Neural progenitor cell (in vitro differentiated cells): Measurements from ENCODE around the gene ZBTB20. TPM values are rescaled to one million over a fixed set of nuclear protein-coding genes. Genes with fewer than 3 reads are reported as not detected.

Experiments
- DNase-seq: peaks from one replicate; pipeline ENCODE4 v3.0.0-alpha.2; 2016; ENCODE audit warnings: low spot score
- H2AFZ ChIP-seq: fragments of 200-600 bp; sonication (generic); replicated peaks from 2 replicates; pipeline ENCODE4 v1.6.1; 2016; ENCODE audit warnings: antibody characterized with exemption
- H3F3A ChIP-seq: fragments of 200-600 bp; sonication (generic); 2 replicates; pipeline ENCODE4 v1.6.1; 2016; ENCODE audit warnings: antibody characterized with exemption, low read depth
- H3K27ac ChIP-seq: fragments of 200-600 bp; sonication (generic); 2 replicates; pipeline ENCODE4 v1.5.1; 2016; ENCODE audit warnings: mild to moderate bottlenecking
- H3K27me3 ChIP-seq: fragments of 200-600 bp; sonication (generic); 2 replicates; pipeline ENCODE4 v1.6.1; 2016; ENCODE audit warnings: mild to moderate bottlenecking, moderate library complexity
- H3K36me3 ChIP-seq: fragments of 200-600 bp; sonication (generic); 2 replicates; pipeline ENCODE4 v1.5.1; 2016
- H3K4me1 ChIP-seq: fragments of 200-600 bp; sonication (generic); 2 replicates; pipeline ENCODE4 v1.6.1; 2016; ENCODE audit warnings: mixed run types
- H3K4me2 ChIP-seq: fragments of 200-600 bp; sonication (generic); 2 replicates; pipeline ENCODE4 v1.6.1; 2016
- H3K4me3 ChIP-seq: fragments of 200-600 bp; sonication (generic); 2 replicates; pipeline ENCODE4 v1.5.1; 2016
- H3K79me2 ChIP-seq: fragments of 200-600 bp; sonication (generic); 2 replicates; pipeline ENCODE4 v1.6.1; 2016; ENCODE audit warnings: low read depth
- H3K9ac ChIP-seq: fragments of 200-600 bp; sonication (generic); 2 replicates; pipeline ENCODE4 v1.6.1; 2016
- H3K9me3 ChIP-seq: fragments of 200-600 bp; sonication (generic); 2 replicates; pipeline ENCODE4 v1.5.1; 2016; ENCODE audit warnings: low read depth
- H4K20me1 ChIP-seq: fragments of 200-600 bp; sonication (generic); 2 replicates; pipeline ENCODE4 v1.6.1; 2016; ENCODE audit warnings: low read depth
- H3K27ac Mint-ChIP-seq: 3 replicates; pipeline ENCODE4 v1.8.0; 2021; ENCODE audit warnings: mixed read lengths
- H3K27me3 Mint-ChIP-seq: 2 replicates; pipeline ENCODE4 v1.8.0; 2022; ENCODE audit warnings: low read depth, mild to moderate bottlenecking, inconsistent platforms, moderate library complexity, mixed read lengths; ENCODE audit not compliant: insufficient read depth
- H3K36me3 Mint-ChIP-seq: 3 replicates; pipeline ENCODE4 v1.8.0; 2021; ENCODE audit warnings: mixed read lengths
- H3K4me1 Mint-ChIP-seq: 3 replicates; pipeline ENCODE4 v1.8.0; 2021; ENCODE audit warnings: mixed read lengths
- H3K4me3 Mint-ChIP-seq: 3 replicates; pipeline ENCODE4 v1.8.0; 2021; ENCODE audit warnings: mild to moderate bottlenecking, moderate library complexity, mixed read lengths
- H3K9me3 Mint-ChIP-seq: 3 replicates; pipeline ENCODE4 v1.8.0; 2020; ENCODE audit warnings: mixed read lengths
- CTCF ChIP-seq: fragments of 200-600 bp; sonication (generic); IDR thresholded peaks from 2 replicates; pipeline ENCODE4 v1.5.1; 2017; ENCODE audit warnings: antibody characterized with exemption, mild to moderate bottlenecking
- EZH2 ChIP-seq: fragments of 200-600 bp; sonication (generic); IDR thresholded peaks from 2 replicates; pipeline ENCODE4 v1.6.1; 2017; ENCODE audit warnings: antibody characterized with exemption, mild to moderate bottlenecking, moderate library complexity
- EZH2phosphoT487 ChIP-seq: fragments of 200-600 bp; sonication (generic); IDR thresholded peaks from 2 replicates; pipeline ENCODE4 v1.6.1; 2017; ENCODE audit warnings: antibody characterized with exemption
- total RNA-seq: library from RNA; depleted of rRNA; stranded (reverse); fragments of >200 nt; gene quantifications from 2 replicates; pipeline ENCODE4 v1.2.3, GENCODE V29; 2015; ENCODE audit warnings: low replicate concordance

ZBTB20 gene
- total RNA-seq, 1 donor from 2014 or later = 1.9 TPM

GRCh38 chr3:114401346-114401745, 745.7 kb downstream of the ZBTB20 start:
- no peaks in the 10 kb centered on the region for H3K9me3 Mint-ChIP-seq
- no peak overlapping the region for H3K27ac Mint-ChIP-seq
- Histone ChIP-seq H3K4me3 (no peak overlapping the region), H3K79me2 (no peaks in the 10 kb centered on the region), H3K36me3 (no peaks in the 10 kb centered on the region), H2AFZ (no peak overlapping the region), H3K9ac (no peak overlapping the region), H3K9me3 (no peaks in the 10 kb centered on the region), H3K4me1 (no peaks in the 10 kb centered on the region), H3F3A (no peaks in the 10 kb centered on the region), H4K20me1 (no peaks in the 10 kb centered on the region), H3K27ac (no peak overlapping the region), H3K27me3 (no peaks in the 10 kb centered on the region), H3K4me2 (no peak overlapping the region)
- no peaks in the 10 kb centered on the region for H3K27me3 Mint-ChIP-seq
- peaks cover 5% of the 10 kb centered on the region for H3K4me1 Mint-ChIP-seq
- TF ChIP-seq EZH2 (no peak), EZH2phosphoT487 (no peak), CTCF (no peak)
- no peaks in the 10 kb centered on the region for H3K36me3 Mint-ChIP-seq
- H3K4me3 Mint-ChIP-seq = no peak overlapping the region
- no peak for DNase-seq

- Histone ChIP-seq H3K4me1 (no peaks in the 10 kb centered on the region), H3K27me3 (no peaks in the 10 kb centered on the region), H3K27ac (no peak overlapping the region), H3F3A (no peaks in the 10 kb centered on the region), H3K4me3 (no peak overlapping the region), H3K36me3 (no peaks in the 10 kb centered on the region), H3K79me2 (no peaks in the 10 kb centered on the region), H3K9ac (no peak overlapping the region), H3K4me2 (no peak overlapping the region), H4K20me1 (no peaks in the 10 kb centered on the region), H3K9me3 (no peaks in the 10 kb centered on the region), H2AFZ (no peak overlapping the region)
- Mint-ChIP-seq H3K4me3 (no peak overlapping the region), H3K4me1 (peaks cover 2% of the 10 kb centered on the region), H3K27me3 (no peaks in the 10 kb centered on the region), H3K9me3 (no peaks in the 10 kb centered on the region), H3K27ac (no peak overlapping the region), H3K36me3 (no peaks in the 10 kb centered on the region)
- no peak for DNase-seq
- no peak for TF ChIP-seq CTCF
- no peak for TF ChIP-seq EZH2
- TF ChIP-seq EZH2phosphoT487 = no peak
Observed at GRCh38 chr3:114400371-114400770, 746.7 kb downstream of the ZBTB20 start.

- no peaks in the 10 kb centered on the region for H3K27me3 ChIP-seq
Observed at GRCh38 chr3:114394551-114394950, 752.5 kb downstream of the ZBTB20 start.

More at GRCh38 chr3:114394551-114394950, 752.5 kb downstream of the ZBTB20 start:
- H3K27me3 Mint-ChIP-seq = no peaks in the 10 kb centered on the region
- H3F3A ChIP-seq = no peaks in the 10 kb centered on the region
- no peaks in the 10 kb centered on the region for H3K4me1 Mint-ChIP-seq
- H3K4me2 ChIP-seq = no peak overlapping the region
- no peaks in the 10 kb centered on the region for H3K9me3 Mint-ChIP-seq
- no peak overlapping the region for H3K4me3 Mint-ChIP-seq
- H3K9ac ChIP-seq = no peak overlapping the region
- H3K36me3 Mint-ChIP-seq = no peaks in the 10 kb centered on the region
- no peaks in the 10 kb centered on the region for H3K4me1 ChIP-seq
- no peaks in the 10 kb centered on the region for H3K9me3 ChIP-seq
- H3K36me3 ChIP-seq = no peaks in the 10 kb centered on the region
- no peaks in the 10 kb centered on the region for H4K20me1 ChIP-seq
- TF ChIP-seq EZH2 = no peak
- TF ChIP-seq CTCF = no peak
- TF ChIP-seq EZH2phosphoT487 = no peak
- H3K27ac Mint-ChIP-seq = no peak overlapping the region
- no peak overlapping the region for H2AFZ ChIP-seq
- no peak overlapping the region for H3K4me3 ChIP-seq
- H3K27ac ChIP-seq = no peak overlapping the region
- no peak for DNase-seq
- no peaks in the 10 kb centered on the region for H3K79me2 ChIP-seq
